HL-60 (cell line): ENCODE data around the gene PUS3.
"Not testable (repeated sequence)": the region's sequence is repeated elsewhere in the genome, so short reads cannot be mapped to it uniquely, and the experiment has no call there.

Experiments used
- POLR2AphosphoS5 ChIP-seq: IDR thresholded peaks from 2 replicates; pipeline ENCODE4 v1.6.1; 2012; ENCODE audit warnings: low read depth
- TF ChIP-seq, protein P1 (sequence below): IDR thresholded peaks from one replicate; pipeline ENCODE4 v1.5.1; 2011; ENCODE audit warnings: low read length, control low read depth, inconsistent platforms; ENCODE audit not compliant: insufficient read depth

DNA sequence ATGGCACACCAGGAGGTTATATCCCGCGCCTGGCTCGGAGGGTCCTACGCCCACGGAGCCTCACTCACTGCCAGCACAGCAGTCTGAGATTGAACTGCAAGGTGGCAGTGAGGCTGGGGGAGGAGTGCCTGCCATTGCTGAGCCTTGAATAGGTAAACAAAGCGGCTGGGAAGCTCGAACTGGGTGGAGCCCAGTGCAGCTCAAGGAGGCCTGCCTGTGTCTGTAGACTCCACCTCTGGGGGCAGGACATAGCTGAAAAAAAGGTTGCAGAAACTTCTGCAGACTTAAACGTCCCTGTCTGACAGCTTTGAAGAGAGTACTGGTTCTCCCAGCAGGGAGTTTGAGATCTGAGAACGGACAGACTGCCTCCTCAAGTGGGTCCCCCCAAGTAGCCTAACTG, 45.3 kb downstream of the PUS3 start:
- TF ChIP-seq POLR2AphosphoS5: not testable (repeated sequence)
- TF ChIP-seq, protein P1, sequence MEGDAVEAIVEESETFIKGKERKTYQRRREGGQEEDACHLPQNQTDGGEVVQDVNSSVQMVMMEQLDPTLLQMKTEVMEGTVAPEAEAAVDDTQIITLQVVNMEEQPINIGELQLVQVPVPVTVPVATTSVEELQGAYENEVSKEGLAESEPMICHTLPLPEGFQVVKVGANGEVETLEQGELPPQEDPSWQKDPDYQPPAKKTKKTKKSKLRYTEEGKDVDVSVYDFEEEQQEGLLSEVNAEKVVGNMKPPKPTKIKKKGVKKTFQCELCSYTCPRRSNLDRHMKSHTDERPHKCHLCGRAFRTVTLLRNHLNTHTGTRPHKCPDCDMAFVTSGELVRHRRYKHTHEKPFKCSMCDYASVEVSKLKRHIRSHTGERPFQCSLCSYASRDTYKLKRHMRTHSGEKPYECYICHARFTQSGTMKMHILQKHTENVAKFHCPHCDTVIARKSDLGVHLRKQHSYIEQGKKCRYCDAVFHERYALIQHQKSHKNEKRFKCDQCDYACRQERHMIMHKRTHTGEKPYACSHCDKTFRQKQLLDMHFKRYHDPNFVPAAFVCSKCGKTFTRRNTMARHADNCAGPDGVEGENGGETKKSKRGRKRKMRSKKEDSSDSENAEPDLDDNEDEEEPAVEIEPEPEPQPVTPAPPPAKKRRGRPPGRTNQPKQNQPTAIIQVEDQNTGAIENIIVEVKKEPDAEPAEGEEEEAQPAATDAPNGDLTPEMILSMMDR: not testable (repeated sequence)
